RWPE1 (cell line): ENCODE data around the gene ZNF316.

ENCODE experiments used
- CTCF ChIA-PET: fragments of 350-600 bp; sonication (Branson Sonifier 250); formaldehyde crosslinking; extraction: SDS; loops from one replicate; lab custom pipeline; 2021; lab: Yijun Ruan, JAX
- POLR2A ChIA-PET: fragments of 400-600 bp; formaldehyde crosslinking; extraction: SDS; loops from one replicate; lab custom pipeline; 2020; ENCODE audit warnings: antibody characterized with exemption; ENCODE audit not compliant: low non-redundant PET; lab: Yijun Ruan, JAX
- DNase-seq: peaks from one replicate; pipeline ENCODE4 v3.0.0; 2012; ENCODE audit warnings: low spot score
- H3K27ac ChIP-seq: fragments of 450-650 bp; 2 replicates; pipeline ENCODE4 v1.5.1; 2017
- CTCF ChIP-seq: fragments of 450-650 bp; conservative IDR thresholded peaks from 2 replicates; pipeline ENCODE4 v1.5.1; 2017; ENCODE audit warnings: low read depth, mild to moderate bottlenecking

ZNF316 gene

DNA sequence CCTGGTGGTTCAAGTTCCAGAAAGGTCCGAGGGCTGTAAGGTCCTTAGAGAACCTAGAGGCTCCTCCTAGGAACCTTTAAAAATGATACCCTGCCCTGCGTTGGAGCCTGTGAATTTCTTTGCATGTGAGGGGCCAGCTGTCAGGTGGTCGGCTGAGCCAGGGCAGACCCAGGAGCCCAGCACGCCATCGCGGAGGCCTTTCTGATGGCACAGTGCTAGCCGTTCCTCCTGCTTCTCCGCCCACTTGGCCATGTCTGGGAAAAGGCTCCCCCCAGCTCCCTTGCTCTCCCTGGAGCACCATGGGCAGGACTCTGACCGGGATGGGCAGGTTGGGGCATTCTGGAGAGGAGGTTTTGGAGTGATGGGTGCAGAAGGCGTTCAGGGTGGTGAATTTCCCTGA, 7.6 kb downstream of the ZNF316 start:
- DNase-seq: no peak
- CTCF ChIA-PET: no interaction called here
- no peak for TF ChIP-seq CTCF
- H3K27ac ChIP-seq: no peak overlapping the region
- POLR2A ChIA-PET: no interaction called here

DNA sequence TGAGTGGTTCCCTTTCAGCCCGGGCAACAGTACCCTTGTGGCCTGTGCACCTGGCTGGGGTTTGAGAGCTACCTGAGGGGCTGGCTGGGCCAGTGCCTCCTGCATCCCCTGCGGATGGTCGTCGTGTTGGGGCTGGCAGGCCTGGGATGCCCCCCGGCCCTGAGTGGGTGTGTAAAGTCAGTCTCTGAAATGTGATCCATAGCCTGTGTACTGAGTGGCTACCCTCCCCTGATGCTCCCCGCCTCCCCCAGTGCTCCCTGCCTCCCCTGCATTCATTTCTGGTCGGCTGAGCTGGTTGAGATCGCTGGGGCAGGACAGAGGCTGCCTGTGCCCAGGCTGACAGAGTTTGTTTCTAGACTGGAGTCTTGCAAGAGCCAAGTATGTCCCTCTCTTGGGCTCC, 9.3 kb downstream of the ZNF316 start:
- H3K27ac ChIP-seq: peak overlapping the region; percentile 4; the same call in 1 of the 2 replicates
- no peak for DNase-seq
- CTCF ChIA-PET: no interaction called here
- POLR2A ChIA-PET: no interaction called here
- TF ChIP-seq CTCF: no peak

- CTCF ChIA-PET: no interaction called here
- TF ChIP-seq CTCF: no peak
- POLR2A ChIA-PET: no interaction called here
- DNase-seq: no peak
- no peak overlapping the region for H3K27ac ChIP-seq
Observed at GRCh38 chr7:6647080-6647479, 10.0 kb downstream of the ZNF316 start.

- ChIA-PET CTCF (no interaction called here), POLR2A (no interaction called here)
- no peak overlapping the region for H3K27ac ChIP-seq
- no peak for DNase-seq
- no peak for TF ChIP-seq CTCF
Observed at GRCh38 chr7:6647541-6647940, 10.4 kb downstream of the ZNF316 start.

GRCh38 chr7:6648066-6648814, 11.1 kb downstream of the ZNF316 start:
- no peak for DNase-seq
- ChIA-PET CTCF (no interaction called here), POLR2A (no interaction called here)
- no peak for TF ChIP-seq CTCF
- no peak overlapping the region for H3K27ac ChIP-seq

DNA sequence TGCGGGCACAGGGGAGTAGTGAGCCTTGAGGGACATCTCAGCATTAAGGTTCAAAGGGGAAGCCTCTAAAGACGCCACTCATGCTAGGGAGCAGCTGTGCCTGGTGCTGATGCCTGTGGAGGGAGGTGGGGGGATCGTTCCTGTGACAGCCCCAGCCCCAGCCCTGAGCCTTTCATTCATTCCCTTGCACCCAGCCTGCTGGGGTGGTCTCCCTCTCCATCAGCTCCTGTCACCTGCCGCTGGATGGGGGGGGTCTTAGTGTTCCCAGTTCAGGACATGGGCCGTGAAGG, 11.6 kb downstream of the ZNF316 start:
- no peak overlapping the region for H3K27ac ChIP-seq
- POLR2A ChIA-PET: no interaction called here
- CTCF ChIA-PET: interaction anchor here (0.6 kb wide), 1 partner anchor 17 kb away, joined by 4 read pairs; no protein-coding TSS in a partner anchor
- no peak for DNase-seq
- TF ChIP-seq CTCF: no peak
